ENCODE measurements around the gene ARRDC1.

Gene ARRDC1

DNA sequence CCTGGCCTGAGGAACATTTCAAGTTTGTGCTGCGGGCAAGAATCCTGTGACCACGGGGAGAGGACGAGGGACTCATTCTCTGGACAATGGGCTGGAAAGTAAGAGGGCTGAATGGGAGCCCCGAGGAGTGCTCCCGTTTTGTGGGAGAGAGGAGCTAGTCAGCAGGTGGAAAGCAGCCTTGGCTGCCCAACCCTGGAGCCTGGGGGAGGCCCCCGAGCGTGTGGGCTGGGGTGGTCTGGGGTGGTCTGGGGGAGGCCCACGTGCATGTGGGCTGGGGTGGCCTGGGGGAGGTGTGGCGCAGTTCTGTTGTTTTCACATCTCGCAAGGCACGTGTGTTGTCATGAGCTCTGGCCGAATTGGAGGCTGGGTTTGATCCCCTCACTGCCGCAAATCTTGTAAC lies 40.9 kb downstream of the ARRDC1 start:
- TF ChIP-seq, protein P1, sequence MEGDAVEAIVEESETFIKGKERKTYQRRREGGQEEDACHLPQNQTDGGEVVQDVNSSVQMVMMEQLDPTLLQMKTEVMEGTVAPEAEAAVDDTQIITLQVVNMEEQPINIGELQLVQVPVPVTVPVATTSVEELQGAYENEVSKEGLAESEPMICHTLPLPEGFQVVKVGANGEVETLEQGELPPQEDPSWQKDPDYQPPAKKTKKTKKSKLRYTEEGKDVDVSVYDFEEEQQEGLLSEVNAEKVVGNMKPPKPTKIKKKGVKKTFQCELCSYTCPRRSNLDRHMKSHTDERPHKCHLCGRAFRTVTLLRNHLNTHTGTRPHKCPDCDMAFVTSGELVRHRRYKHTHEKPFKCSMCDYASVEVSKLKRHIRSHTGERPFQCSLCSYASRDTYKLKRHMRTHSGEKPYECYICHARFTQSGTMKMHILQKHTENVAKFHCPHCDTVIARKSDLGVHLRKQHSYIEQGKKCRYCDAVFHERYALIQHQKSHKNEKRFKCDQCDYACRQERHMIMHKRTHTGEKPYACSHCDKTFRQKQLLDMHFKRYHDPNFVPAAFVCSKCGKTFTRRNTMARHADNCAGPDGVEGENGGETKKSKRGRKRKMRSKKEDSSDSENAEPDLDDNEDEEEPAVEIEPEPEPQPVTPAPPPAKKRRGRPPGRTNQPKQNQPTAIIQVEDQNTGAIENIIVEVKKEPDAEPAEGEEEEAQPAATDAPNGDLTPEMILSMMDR (IDR thresholded peaks at IDR 0.05; ENCODE audit: low read depth, low read length): no peak
- no peak for DNase-seq (ENCODE audit: extremely low read depth, low read depth)

DNA sequence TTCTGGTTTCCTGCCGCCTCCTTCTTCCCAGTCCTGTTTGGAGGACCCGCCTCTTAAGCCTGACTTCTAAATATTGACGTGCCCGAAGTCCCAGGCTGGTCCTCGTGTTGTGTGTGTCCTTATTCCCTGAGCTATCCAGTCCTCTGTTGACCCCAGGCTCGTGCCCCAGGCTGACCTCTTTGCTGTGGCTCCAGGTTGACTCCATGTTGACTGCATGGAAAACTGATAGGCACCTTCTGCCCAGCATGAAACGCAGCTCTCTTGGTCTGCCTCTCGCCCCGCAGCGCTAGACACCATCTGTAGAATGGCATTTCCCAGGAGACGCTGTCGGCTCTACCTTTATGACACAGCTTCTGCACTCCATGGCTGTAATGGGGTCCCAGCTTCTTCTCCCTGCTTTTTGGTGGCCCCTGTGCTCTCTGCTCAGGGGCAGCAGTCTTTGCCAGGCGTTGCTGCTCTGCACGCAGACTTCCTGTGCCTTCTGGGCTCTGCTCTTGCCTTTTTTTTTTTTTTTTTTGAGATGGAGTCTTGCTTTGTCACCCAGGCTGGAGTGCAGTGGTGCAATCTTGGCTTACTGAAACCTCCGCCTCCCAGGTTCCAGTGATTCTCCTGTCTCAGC lies 41.7 kb downstream of the ARRDC1 start:
- TF ChIP-seq, protein P1 (IDR thresholded peaks at IDR 0.05; ENCODE audit: low read depth, low read length): no peak
- DNase-seq (ENCODE audit: extremely low read depth, low read depth): no peak

DNA sequence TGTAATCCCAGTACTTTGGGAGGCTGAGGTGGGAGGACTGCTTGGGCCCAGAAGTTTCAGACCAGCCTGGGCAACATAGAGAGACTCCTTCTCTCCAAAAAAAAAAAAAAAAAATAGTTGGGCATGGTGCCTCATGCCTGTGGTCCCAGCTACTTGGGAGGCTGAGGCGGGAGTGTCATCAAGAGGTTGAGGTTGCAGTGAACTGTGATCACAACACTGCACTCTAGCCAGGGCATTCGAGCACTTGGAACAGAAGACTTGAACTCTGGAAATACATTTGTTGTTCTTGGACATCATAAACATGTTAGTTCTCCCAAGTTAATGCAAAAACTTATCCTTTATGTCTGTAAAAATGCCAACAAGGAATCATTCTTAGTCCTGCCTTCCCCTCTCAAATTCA lies 42.9 kb downstream of the ARRDC1 start:
- TF ChIP-seq, protein P1 (IDR thresholded peaks at IDR 0.05; ENCODE audit: low read depth, low read length): no peak
- peak; percentile 44 for DNase-seq (ENCODE audit: extremely low read depth, low read depth)

DNA sequence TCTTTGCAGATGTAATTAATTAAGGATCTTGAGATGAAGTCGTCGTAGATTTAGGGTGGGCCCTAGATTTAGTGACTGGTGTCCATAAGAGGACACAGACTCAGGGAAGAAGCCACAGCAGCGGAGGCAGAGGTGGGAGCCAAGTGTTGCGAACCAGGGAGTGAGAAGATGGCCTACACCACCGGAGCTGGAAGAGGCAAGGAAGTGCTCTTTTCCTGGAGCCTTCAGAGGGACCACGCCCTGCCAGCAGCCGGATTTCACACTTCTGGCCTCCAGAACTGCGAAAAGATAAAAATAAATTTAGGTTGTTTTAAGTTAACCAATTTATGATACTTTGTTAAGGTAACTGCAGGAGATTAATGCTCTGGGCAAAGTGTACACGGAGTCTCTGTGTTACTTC lies 44.1 kb downstream of the ARRDC1 start:
- TF ChIP-seq, protein P1 (IDR thresholded peaks at IDR 0.05; ENCODE audit: low read depth, low read length): no peak
- DNase-seq (ENCODE audit: extremely low read depth, low read depth): no peak

DNA sequence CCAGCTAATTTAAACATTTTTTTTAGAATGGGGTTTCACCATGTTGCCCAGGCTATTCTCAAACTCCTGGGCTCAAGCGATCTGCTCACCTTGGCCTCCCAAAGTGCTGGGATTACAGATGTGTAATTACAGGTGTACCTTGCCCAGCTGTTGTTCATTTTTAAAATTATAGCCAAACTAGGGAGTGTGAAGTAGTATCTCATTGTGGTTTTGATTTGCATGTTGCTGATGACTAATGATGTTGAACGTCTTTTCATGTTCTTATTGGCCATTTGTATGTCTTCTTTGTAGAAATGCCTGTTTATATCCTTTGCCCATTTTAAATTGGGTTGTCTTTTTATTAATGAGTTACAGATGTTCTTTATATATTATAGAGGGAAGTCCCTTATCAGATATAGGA lies 44.8 kb downstream of the ARRDC1 start:
- TF ChIP-seq, protein P1 (IDR thresholded peaks at IDR 0.05; ENCODE audit: low read depth, low read length): no peak
- DNase-seq (ENCODE audit: extremely low read depth, low read depth): no peak

DNA sequence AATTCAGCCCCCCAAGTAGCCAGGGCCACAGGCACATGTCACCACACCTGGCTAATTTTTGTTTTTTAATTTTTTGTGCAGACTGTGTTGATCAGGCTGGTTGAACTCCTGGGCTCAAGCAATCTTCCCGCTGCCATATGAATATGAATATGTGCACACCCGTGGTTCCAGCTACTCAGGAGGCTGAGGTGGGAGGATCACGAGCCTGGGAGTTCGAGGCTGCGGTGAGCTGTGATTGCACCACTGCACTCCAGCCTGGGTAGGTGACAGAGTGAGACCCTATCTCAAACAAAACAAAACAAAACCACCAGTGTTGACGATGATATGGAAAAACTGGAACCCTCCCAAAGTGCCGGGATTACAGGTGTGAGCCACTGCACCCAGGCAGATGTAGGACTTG lies 45.3 kb downstream of the ARRDC1 start:
- TF ChIP-seq, protein P1 (IDR thresholded peaks at IDR 0.05; ENCODE audit: low read depth, low read length): no peak
- DNase-seq (ENCODE audit: extremely low read depth, low read depth): no peak

DNA sequence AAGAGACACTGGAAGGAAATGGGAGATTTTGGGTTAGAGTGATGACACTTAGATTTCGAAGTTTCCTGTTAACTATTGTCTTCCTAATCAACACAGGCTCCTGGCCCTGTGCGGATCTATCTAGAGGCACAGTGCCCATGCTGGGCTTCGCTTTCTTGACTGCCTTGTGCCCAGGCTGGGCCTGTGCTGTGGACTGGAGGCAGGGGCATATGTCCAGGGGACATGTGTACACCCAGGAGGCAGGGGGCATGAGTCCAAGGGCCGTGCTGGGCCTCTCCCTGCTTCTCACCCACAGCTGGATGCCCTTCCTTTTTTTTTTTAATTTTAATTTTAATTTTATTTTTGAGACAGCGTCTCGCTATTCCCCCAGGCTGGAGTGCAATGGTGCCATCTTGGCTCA lies 50.9 kb downstream of the ARRDC1 start:
- TF ChIP-seq, protein P1 (IDR thresholded peaks at IDR 0.05; ENCODE audit: low read depth, low read length): no peak
- DNase-seq (ENCODE audit: extremely low read depth, low read depth): no peak
